Measurements from ENCODE around the gene PABPN1. TPM values are rescaled to one million over a fixed set of nuclear protein-coding genes. Genes with fewer than 3 reads are reported as not detected.

Gene PABPN1
- total RNA-seq, 1 donor from 2014 or later: 52.8 TPM

Other genes starting within 250 kb of the PABPN1 start
- 32.7 and 48.6 TPM in 2 replicates for gene ACIN1, start 226.3 kb upstream of the PABPN1 start, total RNA-seq
- gene C14orf119, start 226.0 kb upstream of the PABPN1 start, total RNA-seq: 41.2 and 45.0 TPM in 2 replicates
- gene CIROP, start 216.5 kb upstream of the PABPN1 start, total RNA-seq: not detected in 2 replicates
- not detected in 2 replicates for gene CEBPE, start 202.2 kb upstream of the PABPN1 start, total RNA-seq
- 0.44 TPM in 1 of 2 replicates, not detected in the other for gene SLC7A8, start 137.8 kb upstream of the PABPN1 start, total RNA-seq
- gene RNF212B, start 83.5 kb upstream of the PABPN1 start, total RNA-seq: not detected in 2 replicates
- 3.1 and 3.4 TPM in 2 replicates for gene HOMEZ, start 35.3 kb upstream of the PABPN1 start, total RNA-seq
- 1.5 and 3.6 TPM in 2 replicates for gene PPP1R3E, start 18.6 kb upstream of the PABPN1 start, total RNA-seq
- gene BCL2L2, start 14.6 kb upstream of the PABPN1 start, total RNA-seq: 9.4 and 14.9 TPM in 2 replicates
- gene SLC22A17, start 31.4 kb downstream of the PABPN1 start, total RNA-seq: 0.22 and 0.60 TPM in 2 replicates
- not detected in 2 replicates for gene EFS, start 43.7 kb downstream of the PABPN1 start, total RNA-seq
- gene IL25, start 51.4 kb downstream of the PABPN1 start, total RNA-seq: not detected in 2 replicates
- gene CMTM5, start 55.6 kb downstream of the PABPN1 start, total RNA-seq: not detected in 2 replicates
- gene MYH6, start 86.8 kb downstream of the PABPN1 start, total RNA-seq: not detected in 2 replicates
- not detected in 2 replicates for gene MYH7, start 114.2 kb downstream of the PABPN1 start, total RNA-seq
- gene NGDN, start 148.2 kb downstream of the PABPN1 start, total RNA-seq: 28.1 and 46.8 TPM in 2 replicates
- gene ZFHX2, start 230.3 kb downstream of the PABPN1 start, total RNA-seq: under 0.01 and 0.22 TPM in 2 replicates
- 5.7 and 9.1 TPM in 2 replicates for gene THTPA, start 234.8 kb downstream of the PABPN1 start, total RNA-seq
- gene AP1G2, start 246.3 kb downstream of the PABPN1 start, total RNA-seq: 18.5 and 23.8 TPM in 2 replicates